ENCODE measurements around the gene HBZ.

GRCh38 chr16:143047-143446 lies 9.4 kb upstream of the HBZ start:
- TF ChIP-seq POLR2A (IDR thresholded peaks at IDR 0.05), result no peak
- TF ChIP-seq, protein P1, sequence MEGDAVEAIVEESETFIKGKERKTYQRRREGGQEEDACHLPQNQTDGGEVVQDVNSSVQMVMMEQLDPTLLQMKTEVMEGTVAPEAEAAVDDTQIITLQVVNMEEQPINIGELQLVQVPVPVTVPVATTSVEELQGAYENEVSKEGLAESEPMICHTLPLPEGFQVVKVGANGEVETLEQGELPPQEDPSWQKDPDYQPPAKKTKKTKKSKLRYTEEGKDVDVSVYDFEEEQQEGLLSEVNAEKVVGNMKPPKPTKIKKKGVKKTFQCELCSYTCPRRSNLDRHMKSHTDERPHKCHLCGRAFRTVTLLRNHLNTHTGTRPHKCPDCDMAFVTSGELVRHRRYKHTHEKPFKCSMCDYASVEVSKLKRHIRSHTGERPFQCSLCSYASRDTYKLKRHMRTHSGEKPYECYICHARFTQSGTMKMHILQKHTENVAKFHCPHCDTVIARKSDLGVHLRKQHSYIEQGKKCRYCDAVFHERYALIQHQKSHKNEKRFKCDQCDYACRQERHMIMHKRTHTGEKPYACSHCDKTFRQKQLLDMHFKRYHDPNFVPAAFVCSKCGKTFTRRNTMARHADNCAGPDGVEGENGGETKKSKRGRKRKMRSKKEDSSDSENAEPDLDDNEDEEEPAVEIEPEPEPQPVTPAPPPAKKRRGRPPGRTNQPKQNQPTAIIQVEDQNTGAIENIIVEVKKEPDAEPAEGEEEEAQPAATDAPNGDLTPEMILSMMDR (IDR thresholded peaks at IDR 0.05), result no peak
- no peak for TF ChIP-seq POLR2AphosphoS5 (IDR thresholded peaks at IDR 0.05)

Data from sigmoid colon (tissue), 4 donors.